H1 (cell line): ENCODE results near the gene ZNF154. TPM values are rescaled to one million over a fixed set of nuclear protein-coding genes. Genes with fewer than 3 reads are reported as not detected.

Experiments
- SP2 ChIP-seq: IDR thresholded peaks from 2 replicates; pipeline ENCODE4 v1.6.1; 2012; ENCODE audit warnings: mild to moderate bottlenecking, low read length, inconsistent platforms
- polyA plus RNA-seq, 7 experiments: library from polyadenylated mRNA; depleted of rRNA in 3 of 7; stranded (reverse) in 5 of 7; unstranded in 2 of 7; fragments of >200 nt in 5 of 7; fragments of 200-250 nt in 2 of 7; gene quantifications; 1 replicate in 5 of 7; 2 replicates in 1 of 7; 4 replicates in 1 of 7; pipeline versions ENCODE4 v1.2.1 to v1.2.3, GENCODE V29; 2011 to 2013; ENCODE audit warnings: missing spikeins in 2 of 7, mixed read lengths in 2 of 7
- total RNA-seq: library from RNA; stranded (reverse); fragmentation: NEBNext Ultra II Directional; extraction: Animal tissue kit (Norgen Biotek cat#: 25700); gene quantifications from 2 replicates; pipeline ENCODE4 v1.2.1, GENCODE V29; 2021

ZNF154 gene
- total and polyA plus RNA-seq, 2 of the 8 experiments (the other 6 are each of a cell fraction or from before 2014, with no cell fraction given), result 5.3 to 11.6 TPM

DNA sequence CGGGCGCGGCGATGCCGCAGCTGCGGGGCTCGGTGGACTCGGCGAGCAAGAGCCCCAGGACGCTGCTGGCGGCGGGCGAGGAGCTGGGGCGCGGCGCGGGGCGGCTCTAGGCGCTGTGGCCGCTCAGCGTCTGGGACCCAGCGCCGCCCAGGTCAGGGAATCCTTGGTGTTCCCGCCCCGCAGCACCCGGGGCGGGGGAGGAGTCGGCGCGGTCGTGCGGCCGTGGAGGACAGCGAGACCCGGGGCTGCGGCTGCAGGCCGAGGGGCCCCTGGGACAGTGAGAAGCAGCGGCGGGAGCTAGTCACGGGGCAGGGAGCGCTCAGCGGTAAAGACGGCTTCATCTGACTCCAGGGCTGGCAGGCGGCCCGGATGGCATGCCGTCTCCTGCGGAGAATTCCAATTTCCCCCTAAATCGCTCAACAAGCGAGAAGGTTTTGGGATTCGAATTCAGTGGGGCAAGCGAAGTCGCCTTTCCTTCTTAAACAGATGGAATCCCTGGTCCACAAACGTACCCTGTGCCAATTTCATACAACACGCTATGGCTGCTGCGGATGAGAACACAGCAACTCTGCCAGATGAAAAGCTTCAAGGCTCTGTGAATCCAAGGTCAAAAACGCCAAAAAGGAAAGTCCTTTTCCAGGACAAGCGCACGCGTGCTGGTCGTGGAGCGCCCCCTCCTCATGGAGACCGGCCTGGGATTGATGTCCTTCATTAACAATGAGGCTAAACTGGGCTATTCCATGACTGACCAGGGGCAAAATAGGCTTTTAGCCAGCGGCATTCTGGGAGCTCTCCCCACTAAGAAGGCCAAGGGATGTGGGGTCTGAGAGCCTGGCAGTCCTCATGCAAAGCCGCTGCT lies 44.5 kb downstream of the ZNF154 start (continued):
- no peak for TF ChIP-seq SP2
- TF ChIP-seq, all 59 proteins: peak for 14
